Fibroblast of skin of left biceps (primary cell): Measurements from ENCODE around the gene ACTL7A.
A peak's percentile ranks its signal among the peaks of the same experiment; 100 is the strongest.
"Not testable (repeated sequence)": the region's sequence is repeated elsewhere in the genome, so short reads cannot be mapped to it uniquely, and the experiment has no call there.

Experiments
- DNase-seq, 2 experiments: peaks; one replicate each; pipeline ENCODE4 v3.0.0-alpha.2; 2013; ENCODE audit warnings: low read depth in 2 of 2

Gene ACTL7A

DNA sequence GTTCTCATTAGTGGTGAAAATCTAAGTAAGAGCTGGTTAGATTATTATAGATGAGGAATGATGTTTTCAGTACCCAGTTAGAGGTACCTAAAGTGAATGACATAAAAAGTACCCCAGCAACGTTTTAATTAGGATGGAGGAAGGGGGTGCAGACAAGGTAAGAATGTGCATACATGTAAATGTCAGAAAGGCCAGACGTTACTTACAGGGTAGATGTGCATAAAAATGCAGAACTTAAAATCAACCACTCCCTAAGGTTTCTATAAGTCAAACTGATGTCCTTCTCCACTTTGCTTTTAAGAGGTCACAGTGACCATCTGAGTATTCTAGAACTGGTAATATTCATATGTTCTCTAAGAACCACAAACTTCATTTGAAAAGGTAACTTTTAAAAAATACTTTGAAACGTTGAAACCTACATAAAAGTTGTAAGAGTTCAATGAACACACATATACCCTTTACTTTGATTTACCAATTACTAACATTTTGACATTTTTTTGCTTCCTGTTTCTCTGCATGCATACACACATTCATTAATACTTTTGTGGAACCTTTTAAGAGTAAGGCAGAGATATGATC lies 18.8 kb downstream of the ACTL7A start:
- DNase-seq = no peak

DNA sequence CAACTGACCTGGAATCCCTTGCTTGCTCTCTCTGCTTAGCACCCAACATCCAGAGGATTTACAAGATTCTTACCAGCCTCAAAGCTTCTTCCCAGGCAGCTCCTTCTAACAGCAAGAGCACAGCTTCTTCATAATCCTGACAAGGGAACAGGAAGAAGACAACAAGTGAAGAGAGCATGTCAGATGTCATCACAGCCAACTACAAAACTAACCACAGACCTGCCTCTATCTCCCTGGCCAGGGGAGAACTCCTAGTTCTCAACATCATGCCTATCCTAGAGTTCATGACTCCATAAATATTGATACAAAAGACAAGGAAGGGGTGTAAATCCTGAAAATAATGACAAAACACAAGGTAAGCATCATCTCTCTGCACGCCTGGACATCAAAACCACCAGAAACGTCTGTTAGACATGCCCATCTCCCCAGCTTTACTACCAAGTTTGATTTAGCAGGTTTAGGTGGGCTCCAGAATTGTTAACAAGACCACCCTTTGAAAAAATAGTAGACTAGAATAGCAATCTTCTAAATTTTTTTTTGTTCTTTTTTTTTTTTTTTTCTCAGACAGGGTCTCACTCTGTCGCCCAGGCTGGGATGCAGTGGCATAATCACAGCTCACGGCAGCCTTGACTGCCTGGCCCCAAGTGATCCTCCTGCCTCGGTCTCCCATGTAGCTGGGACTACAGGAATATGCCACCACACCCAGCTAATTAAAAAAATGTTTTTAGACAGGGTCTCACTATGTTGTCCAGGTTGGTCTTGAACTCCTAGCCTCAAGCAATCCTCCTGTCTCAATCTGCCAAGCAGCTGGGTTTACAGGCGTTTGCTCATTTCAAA lies 20.2 kb downstream of the ACTL7A start:
- DNase-seq = no peak

DNA sequence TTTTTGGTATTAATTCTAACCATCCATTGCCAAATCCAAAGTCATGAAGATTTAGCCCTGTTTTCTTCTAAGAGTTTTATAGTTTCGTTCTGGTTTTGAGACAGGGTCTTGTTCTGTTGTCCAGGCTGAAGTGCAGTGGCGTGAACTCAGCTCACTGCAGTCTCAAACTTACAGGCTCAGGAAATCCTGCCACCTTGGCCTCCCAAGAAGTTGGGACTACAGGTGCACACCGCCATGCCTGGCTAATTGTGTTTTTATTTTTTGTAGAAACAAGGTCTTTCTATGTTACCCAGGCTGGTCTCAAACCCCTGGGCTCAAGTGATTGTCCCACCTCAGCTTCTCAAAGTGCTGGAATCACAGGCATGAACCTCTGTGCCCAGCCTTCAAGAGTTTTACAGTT lies 21.0 kb downstream of the ACTL7A start:
- no peak for DNase-seq

DNA sequence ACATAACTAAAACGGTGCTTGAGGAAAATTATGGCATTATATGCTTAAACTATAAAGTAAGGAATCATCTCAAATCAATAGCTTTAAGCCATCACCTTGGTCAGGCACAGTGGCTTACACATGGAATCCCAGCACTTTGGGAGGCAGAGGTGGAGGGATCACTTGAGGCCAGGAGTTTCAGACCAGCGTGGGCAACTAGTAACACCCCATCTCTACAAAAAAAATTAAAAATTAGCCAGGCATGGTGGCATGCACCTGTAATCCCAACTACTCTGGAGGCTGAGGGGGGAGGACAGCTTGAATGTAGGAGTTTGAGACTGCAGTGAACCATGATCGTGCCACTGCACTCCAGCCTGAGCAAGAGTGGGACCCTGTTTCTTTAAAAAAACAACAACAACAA lies 22.6 kb downstream of the ACTL7A start:
- DNase-seq = no peak

DNA sequence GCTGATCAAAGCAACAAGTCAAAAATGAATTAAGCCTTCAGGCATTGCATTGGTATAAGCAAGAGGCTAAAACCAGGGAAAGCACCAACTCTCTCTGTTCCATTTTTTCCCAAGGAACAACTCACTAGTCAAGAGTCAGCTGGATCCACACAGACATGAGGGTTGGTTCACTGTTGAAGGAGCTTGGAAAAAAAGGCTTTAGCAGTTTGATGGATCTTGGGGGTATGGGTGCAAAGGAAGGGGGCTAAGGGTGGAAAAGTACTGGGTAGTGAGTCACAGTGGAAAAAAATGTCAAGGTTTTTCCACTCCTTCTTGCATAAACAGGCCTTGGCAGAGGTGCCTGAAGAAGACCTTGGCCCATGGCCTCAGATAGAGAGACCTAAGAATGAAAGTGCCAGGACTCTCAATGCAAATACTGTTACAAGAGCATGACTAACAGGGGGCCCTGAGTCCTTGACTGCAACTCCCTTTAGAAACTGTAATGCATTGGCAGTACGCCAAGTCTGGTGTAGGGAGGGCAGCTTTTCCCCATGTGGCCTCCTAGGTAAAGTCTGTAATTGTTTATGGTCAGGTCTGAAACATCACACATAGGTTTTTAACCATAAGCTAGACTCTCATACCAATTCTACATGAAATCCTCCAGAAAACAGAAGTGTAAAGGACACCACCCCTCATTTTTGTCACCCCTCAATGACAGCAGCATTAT lies 23.7 kb downstream of the ACTL7A start:
- peak; percentile 31 to 44 for DNase-seq

DNA sequence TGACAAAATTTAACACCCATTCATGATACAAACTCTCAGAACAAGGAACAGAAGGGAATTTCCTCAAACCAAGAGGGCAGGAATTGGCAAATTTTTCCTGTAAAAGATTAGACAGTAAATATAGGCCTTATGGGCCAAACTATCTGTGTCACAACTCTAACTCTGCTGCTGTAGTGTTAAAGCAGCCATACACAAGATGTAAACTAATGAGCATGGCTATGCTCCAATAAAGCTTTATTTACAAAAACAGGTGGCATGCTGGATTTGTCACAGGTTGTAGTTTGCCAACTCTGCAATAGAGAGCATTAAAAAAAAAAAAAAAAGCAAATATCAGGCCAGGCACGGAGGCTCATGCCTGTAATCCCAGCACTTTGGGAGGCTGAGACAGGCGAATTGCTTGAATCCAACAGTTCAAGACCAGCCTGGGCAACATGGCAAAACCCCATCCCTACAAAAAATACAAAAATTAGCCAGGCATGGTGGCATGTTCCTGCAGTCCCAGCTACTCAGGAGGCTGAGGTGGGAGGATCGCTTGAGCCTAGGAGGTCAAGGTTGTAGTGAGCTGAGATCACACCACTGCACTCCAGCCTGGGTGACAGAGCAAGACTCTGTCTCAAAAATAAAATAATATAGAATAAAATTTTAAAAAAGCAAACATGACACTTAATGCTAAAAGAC lies 24.7 kb downstream of the ACTL7A start:
- DNase-seq = not testable (repeated sequence)

DNA sequence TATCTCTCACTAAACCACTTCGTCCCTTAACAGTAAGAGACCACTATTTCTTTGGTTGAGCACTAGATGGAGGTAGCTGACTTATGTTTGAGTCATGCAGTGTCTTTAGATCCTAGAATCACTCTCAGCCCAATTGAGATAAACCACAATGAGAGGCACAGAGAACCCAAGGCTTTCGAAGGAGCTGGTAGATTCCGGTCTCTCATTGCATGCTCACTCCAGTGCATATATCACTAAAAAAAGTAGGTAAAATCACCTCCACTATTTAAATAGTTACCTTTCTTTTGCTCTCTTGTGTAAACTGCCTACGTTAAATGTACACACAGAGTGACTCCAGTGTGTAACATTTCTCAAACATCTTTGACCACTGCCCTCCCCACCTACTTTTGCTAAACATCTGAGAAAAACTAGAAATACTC lies 27.6 kb downstream of the ACTL7A start:
- peak; percentile 6 to 8 for DNase-seq

DNA sequence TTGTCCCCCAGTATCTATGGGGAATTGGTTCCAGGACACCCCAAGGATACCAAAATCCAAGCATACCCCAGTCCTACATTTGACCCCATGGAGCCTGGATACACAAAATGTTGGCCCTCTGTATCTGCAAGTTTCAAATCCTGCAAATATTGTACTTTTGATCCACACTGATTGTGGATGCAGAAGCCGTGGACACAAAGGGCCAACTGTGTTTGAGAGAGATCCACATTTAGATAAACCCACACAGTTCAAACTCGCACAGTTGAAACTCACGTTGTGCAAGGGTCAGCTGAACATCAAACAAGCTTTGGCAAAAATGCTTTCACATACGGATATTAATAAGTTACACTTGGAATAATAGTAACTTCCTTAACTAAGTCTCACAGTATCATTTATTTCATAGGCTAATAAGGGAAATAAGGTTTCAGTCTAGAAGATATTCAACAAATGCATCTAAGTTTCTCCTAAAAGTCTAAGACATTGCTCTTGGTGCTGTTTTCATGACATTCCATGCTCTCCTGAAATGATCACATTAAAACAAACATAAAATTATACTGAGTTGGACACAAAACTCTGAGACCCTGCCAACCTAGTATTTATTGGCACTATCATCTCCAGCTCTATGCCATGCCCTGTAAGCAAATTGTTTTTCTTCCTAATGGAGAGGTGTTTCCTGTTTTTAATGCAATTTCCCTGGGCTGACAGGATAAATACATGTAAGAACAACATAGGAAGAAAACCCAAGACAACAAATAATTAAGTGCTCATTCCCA lies 32.3 kb downstream of the ACTL7A start:
- DNase-seq = no peak

DNA sequence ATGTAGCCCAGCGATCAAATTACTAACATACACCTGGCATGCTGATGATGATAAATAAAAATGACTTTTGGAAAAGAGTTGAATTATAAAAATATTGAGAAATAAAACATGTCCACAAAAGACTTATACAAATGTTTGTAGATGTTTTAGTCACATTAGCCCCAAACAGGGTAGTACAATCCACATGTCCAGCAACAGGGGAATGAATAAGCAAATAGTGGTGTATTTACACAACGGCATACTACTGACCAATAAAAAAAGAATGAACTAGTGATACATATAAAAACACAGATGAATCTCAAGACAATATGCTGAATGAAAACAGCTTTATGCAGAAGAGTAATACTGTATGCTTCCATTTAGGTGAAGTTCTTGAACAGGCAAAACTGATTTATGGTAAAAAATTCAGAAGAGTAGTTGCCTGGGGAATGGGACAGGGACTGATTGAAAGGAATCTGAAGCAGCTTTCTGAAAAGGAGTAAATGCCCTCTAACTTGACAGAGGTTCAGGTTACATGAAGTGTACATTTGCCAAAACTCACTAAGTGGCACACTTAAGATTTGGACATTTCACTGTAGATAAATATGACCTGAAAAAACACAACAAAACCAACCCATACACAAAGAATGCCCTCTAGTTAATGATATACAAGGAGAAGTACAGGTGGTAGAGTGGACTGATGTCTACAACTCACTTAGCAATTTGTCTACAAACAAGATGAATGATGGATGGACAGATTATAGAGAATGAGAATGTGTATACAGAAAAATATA lies 35.4 kb downstream of the ACTL7A start:
- DNase-seq = no peak

DNA sequence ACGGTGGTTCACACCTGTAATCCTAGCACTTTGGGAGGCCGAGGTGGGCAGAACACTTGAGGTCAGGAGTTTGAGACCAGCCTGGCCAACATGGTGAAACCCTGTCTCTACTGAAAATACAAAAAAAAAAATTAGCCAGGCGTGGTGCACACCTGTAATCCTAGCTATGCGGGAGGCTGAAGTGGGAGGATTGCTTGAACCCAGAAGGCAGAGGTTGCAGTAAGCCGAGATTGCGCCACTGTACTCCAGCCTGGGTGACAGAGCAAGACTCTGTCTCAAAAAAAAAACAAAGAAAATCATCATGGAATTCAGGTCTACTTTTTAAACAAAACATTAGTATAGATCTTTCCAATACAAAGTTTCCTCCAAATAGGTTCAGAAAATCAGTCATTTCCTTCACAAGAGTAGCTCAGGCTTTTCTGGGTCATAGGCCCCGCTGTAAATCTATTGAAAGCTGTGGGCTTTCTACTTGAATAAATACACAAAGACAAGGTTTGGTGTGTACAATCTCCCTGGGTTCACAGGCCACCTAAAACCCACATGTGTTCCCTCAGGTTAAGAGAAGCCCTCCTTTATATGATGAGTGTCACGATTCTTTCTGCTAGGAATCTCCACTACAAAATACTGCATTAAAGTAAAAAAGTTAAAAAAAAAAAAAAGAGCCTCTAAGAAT lies 37.1 kb downstream of the ACTL7A start:
- not testable (repeated sequence) for DNase-seq

DNA sequence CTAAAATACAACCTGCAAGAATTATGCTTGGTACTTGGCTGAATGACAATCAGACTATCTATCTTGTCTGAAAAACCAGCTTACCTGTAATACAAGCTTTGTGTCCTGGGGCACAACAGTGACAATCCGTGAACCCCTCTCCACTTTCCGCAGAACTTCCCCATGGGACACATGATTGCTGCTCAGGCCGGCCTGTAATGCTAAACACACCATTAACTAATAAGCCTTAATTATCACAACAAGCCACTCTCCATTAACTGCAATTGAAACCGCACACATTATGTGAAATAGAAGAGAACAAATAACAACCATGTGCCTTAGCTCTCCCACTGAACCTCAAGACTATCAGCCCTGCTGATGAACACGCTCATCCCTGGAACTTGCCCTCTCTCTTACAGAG lies 38.1 kb downstream of the ACTL7A start:
- no peak for DNase-seq

DNA sequence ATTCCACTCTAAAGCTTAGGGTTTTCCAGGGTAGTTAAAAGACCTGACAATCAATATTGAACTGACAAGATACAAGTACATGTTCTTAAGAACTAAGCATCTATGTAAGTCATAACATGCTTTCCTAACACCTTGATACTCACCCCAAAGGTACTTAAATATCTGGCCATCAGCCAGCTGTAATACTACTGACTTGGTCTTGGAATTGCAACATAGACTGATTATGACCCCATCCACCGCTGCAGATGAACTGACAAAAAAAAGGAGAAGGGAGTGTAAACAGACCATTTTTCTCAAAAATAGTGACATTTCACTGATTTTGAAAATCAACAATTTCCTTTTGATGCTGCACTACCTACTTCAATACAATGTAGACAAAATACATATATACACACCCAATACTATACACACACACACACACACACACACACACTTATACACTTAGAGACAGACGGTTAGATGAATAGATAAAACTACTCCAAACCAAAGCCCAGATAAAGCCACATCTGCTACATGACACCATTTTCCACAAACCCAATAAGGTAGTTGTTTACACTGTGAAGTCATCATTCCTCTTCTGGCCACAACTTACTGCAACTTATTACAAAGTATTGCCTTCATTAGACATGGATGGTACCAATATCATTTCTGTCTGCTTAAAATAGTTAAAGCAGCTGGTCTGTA lies 41.5 kb downstream of the ACTL7A start:
- DNase-seq = no peak

DNA sequence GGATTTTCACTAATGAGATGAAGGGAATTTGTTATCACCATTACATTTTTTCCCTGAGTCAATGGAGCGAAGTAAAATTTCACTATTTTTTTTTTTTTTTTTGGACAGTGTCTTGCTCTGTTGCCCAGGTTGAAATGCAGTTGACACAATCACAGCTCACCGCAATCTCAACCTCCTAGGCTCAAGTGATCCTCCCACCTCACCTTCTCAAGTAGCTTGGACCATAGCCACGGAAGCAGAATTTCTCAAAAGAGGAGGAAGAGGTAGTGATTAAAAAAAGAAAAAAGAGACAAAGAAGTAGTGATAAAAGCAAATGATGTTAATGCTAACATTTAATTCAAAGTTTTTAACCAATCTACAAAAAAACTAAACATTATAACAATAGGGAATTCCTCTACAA lies 42.1 kb downstream of the ACTL7A start:
- no peak for DNase-seq

DNA sequence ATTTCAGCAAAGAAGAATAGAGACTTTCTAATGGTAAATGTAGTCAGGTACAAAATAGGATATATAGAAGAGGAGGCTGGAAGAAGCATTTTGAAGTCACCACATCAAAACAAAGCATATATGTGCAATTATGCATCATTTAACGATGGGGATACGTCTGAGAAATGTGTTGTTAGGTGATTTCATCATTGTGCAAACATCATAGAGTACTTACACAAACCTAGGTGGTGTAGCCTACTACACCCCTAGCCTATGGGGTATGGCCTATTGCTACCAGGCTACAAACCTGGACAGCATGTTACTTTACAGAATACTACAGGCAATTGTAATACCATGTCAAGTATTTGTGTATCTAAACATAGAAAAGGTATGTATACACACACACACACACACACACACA lies 43.4 kb downstream of the ACTL7A start:
- DNase-seq = no peak

DNA sequence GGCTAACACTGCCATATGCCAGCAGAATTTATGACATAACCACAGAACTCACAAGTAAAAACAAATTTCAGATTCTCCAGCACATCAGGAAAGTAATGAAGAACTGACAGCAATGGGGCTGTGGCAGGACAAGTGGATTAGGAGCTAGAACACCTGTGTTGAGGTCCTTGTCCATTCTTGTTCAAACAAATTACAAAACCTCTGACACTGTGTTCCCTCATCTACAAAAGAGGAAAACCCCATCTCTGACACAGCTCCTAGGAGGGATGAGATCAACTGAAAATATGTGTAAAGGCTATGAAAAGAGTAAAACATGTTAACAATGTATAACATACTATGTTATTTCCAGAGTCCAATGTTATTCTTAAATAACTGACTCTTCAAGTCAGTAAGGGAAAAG lies 48.3 kb downstream of the ACTL7A start:
- DNase-seq = no peak

DNA sequence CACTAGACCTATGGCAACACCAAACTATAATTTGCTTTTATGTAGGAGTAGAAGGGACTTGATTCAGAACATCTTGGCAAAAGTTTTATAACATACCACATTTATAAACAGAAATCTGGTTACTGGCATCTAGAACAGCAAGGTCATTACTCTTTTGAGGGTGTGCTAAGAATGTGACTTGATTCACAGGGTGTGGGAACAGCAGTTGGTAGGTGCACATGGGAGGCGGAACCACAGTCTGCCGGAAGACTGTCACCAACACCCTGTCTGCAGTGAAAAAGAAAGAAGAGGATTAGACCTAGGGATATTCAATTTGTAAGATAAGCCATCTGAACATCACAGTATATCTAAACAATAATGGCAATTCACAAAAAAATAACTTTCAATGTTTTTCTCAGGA lies 48.8 kb downstream of the ACTL7A start:
- no peak for DNase-seq

DNA sequence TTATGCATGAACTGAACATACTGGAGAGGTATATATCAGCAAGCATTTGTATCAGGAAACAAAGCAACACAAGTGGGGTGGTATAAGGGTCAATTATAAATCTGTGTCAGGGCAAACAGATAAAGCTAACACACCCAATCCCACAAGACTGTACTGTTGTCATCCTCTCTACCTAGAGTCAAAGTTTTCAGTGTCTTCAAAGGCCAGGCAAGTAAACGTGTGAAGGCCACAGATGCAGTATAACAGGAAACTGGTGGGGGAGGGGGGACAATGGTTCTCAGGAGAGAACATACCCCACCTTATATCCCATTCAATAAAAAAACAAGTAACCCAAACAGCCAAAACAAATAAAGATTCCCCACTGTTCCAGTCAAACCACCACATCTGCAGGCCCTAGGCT lies 49.8 kb downstream of the ACTL7A start:
- no peak for DNase-seq
